HL-60 (cell line): ENCODE measurements around the gene TRPC4AP.

Experiments used
- DNase-seq, 2 experiments: peaks; one replicate each; pipeline ENCODE4 v3.0.0-alpha.2; 2010 to 2020; ENCODE audit warnings: low read depth in 1 of 2, low spot score in 1 of 2
- H3K27ac ChIP-seq: fragments of 250-450 bp; sonication (Bioruptor Pico); replicated peaks from 2 replicates; pipeline ENCODE4 v1.5.1; 2020; ENCODE audit warnings: mild to moderate bottlenecking, moderate library complexity
- H3K27me3 ChIP-seq: fragments of 250-450 bp; sonication (Bioruptor Pico); 2 replicates; pipeline ENCODE4 v1.5.1; 2021; ENCODE audit warnings: mild to moderate bottlenecking, moderate library complexity; ENCODE audit not compliant: insufficient read depth, poor library complexity, severe bottlenecking
- H3K4me3 ChIP-seq: replicated peaks from 2 replicates; pipeline ENCODE4 v1.5.1; 2011; ENCODE audit warnings: mild to moderate bottlenecking, control low read depth, low read length; ENCODE audit not compliant: insufficient read depth
- GABPA ChIP-seq: IDR thresholded peaks from 2 replicates; pipeline ENCODE4 v1.6.1; 2012; ENCODE audit warnings: low read depth
- POLR2AphosphoS5 ChIP-seq: IDR thresholded peaks from 2 replicates; pipeline ENCODE4 v1.6.1; 2012; ENCODE audit warnings: low read depth
- SPI1 ChIP-seq: IDR thresholded peaks from 2 replicates; pipeline ENCODE4 v1.6.1; 2012; ENCODE audit warnings: low read depth, mild to moderate bottlenecking, borderline replicate concordance
- TF ChIP-seq, protein P1 (sequence below): IDR thresholded peaks from one replicate; pipeline ENCODE4 v1.5.1; 2011; ENCODE audit warnings: low read length, control low read depth, inconsistent platforms; ENCODE audit not compliant: insufficient read depth
- TF ChIP-seq, protein P2 (sequence below): IDR thresholded peaks from 2 replicates; pipeline ENCODE4 v1.6.1; 2012; ENCODE audit warnings: low read depth; ENCODE audit not compliant: insufficient replicate concordance

The TRPC4AP gene

DNA sequence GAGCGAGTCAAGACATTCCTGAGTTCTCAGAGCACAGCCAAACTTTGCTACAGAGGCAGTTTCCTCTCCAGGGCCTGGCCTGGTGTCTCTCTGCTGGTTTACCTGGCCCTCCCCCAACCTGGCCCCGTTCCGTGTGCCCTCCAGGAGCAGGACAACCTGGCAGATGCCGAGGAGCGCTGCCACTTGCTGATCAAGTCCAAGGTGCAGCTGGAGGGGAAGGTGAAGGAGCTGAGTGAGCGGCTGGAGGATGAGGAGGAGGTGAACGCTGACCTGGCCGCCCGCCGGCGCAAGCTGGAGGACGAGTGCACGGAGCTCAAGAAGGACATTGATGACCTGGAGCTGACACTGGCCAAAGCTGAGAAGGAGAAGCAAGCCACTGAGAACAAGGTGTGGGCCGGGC is 97.4 kb downstream of the TRPC4AP start:
- Histone ChIP-seq H3K4me3 (no peak overlapping the region), H3K27ac (no peak overlapping the region), H3K27me3 (no peaks in the 10 kb centered on the region)
- TF ChIP-seq, protein P1, sequence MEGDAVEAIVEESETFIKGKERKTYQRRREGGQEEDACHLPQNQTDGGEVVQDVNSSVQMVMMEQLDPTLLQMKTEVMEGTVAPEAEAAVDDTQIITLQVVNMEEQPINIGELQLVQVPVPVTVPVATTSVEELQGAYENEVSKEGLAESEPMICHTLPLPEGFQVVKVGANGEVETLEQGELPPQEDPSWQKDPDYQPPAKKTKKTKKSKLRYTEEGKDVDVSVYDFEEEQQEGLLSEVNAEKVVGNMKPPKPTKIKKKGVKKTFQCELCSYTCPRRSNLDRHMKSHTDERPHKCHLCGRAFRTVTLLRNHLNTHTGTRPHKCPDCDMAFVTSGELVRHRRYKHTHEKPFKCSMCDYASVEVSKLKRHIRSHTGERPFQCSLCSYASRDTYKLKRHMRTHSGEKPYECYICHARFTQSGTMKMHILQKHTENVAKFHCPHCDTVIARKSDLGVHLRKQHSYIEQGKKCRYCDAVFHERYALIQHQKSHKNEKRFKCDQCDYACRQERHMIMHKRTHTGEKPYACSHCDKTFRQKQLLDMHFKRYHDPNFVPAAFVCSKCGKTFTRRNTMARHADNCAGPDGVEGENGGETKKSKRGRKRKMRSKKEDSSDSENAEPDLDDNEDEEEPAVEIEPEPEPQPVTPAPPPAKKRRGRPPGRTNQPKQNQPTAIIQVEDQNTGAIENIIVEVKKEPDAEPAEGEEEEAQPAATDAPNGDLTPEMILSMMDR: no peak
- TF ChIP-seq, protein P2, sequence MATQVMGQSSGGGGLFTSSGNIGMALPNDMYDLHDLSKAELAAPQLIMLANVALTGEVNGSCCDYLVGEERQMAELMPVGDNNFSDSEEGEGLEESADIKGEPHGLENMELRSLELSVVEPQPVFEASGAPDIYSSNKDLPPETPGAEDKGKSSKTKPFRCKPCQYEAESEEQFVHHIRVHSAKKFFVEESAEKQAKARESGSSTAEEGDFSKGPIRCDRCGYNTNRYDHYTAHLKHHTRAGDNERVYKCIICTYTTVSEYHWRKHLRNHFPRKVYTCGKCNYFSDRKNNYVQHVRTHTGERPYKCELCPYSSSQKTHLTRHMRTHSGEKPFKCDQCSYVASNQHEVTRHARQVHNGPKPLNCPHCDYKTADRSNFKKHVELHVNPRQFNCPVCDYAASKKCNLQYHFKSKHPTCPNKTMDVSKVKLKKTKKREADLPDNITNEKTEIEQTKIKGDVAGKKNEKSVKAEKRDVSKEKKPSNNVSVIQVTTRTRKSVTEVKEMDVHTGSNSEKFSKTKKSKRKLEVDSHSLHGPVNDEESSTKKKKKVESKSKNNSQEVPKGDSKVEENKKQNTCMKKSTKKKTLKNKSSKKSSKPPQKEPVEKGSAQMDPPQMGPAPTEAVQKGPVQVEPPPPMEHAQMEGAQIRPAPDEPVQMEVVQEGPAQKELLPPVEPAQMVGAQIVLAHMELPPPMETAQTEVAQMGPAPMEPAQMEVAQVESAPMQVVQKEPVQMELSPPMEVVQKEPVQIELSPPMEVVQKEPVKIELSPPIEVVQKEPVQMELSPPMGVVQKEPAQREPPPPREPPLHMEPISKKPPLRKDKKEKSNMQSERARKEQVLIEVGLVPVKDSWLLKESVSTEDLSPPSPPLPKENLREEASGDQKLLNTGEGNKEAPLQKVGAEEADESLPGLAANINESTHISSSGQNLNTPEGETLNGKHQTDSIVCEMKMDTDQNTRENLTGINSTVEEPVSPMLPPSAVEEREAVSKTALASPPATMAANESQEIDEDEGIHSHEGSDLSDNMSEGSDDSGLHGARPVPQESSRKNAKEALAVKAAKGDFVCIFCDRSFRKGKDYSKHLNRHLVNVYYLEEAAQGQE: no peak
- TF ChIP-seq POLR2AphosphoS5 (no peak), SPI1 (no peak), GABPA (no peak)
- no peak for DNase-seq

DNA sequence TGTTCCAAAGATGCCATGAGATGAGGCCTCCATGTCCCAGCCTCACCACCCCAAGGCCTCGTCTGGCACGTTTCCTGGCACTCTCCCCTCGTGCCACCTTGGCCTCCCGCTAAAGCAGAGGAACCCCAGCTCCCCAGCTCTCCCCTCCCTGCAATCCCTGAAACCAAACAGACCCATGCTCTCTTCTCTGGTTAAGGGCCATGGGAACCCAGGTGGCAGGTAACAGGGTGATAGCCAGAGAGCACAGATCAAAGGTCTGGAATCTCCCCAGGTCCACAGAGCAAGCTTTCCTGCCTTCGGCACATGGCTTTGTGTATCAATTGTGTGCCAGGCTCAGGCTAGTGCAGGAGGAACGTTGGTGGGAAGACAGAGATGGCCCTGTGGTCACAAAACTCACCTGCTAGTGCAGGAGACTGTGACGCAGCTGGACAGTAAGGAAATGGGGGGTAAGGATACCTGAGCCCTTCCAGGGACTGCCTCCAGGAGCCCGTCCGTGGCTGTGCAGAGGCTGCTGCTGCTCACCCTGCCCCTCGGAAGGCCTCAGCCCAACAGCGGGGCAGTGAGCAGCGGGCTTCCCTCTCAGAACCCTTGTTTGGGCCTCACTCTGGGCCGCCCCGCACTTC is 98.0 kb downstream of the TRPC4AP start:
- no peak for DNase-seq
- no peak for TF ChIP-seq GABPA
- TF ChIP-seq, protein P2: no peak
- no peak for TF ChIP-seq POLR2AphosphoS5
- TF ChIP-seq SPI1: no peak
- TF ChIP-seq, protein P1: no peak
- Histone ChIP-seq H3K4me3 (no peak overlapping the region), H3K27me3 (no peaks in the 10 kb centered on the region), H3K27ac (no peak overlapping the region)

DNA sequence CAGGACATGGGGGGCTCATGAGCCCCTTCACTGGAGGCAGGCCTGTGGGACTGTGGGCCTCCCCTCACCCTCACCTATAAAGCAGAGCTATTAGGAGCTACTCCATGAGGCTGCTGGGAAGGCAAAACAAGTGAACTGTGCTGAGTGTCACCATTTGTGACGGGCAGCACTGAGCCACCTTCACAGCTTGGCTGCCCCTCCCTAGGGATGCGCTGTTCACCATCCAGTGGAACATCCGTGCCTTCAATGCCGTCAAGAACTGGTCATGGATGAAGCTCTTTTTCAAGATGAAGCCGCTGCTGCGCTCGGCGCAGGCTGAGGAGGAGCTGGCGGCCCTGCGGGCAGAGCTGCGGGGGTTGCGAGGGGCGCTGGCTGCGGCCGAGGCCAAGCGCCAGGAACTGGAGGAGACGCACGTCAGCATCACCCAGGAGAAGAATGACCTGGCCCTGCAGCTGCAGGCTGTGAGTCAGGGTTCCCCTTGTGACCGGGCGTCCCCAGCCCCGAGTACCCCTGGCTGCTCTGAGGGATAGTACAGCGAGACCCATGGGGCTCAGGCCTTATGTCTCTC is 98.6 kb downstream of the TRPC4AP start:
- no peak for TF ChIP-seq GABPA
- TF ChIP-seq, protein P2: no peak
- no peak for TF ChIP-seq SPI1
- no peak for TF ChIP-seq POLR2AphosphoS5
- TF ChIP-seq, protein P1: no peak
- no peak overlapping the region for H3K4me3 ChIP-seq
- H3K27me3 ChIP-seq: no peaks in the 10 kb centered on the region
- no peak for DNase-seq
- H3K27ac ChIP-seq: no peak overlapping the region
